Smooth muscle cell (in vitro differentiated cells): Measurements from ENCODE around the gene INCENP. TPM values are rescaled to one million over a fixed set of nuclear protein-coding genes. Genes with fewer than 3 reads are reported as not detected.

Source experiments
- DNase-seq: peaks from one replicate; lab custom pipeline; 2025; ENCODE audit not compliant: unreplicated experiment; lab: John Stamatoyannopoulos, UW
- H2AFZ ChIP-seq: fragments of 200-600 bp; sonication (generic); 2 replicates; pipeline ENCODE4 v1.6.0; 2016; ENCODE audit warnings: antibody characterized with exemption, low read depth, mild to moderate bottlenecking
- H3F3A ChIP-seq: fragments of 200-600 bp; sonication (generic); 2 replicates; pipeline ENCODE4 v1.6.0; 2017; ENCODE audit warnings: antibody characterized with exemption, low read depth
- H3K27ac ChIP-seq: fragments of 200-600 bp; sonication (generic); 2 replicates; pipeline ENCODE4 v1.5.1; 2016; ENCODE audit warnings: low read depth, mild to moderate bottlenecking
- H3K27me3 ChIP-seq: fragments of 200-600 bp; sonication (generic); 2 replicates; pipeline ENCODE4 v1.6.1; 2016; ENCODE audit warnings: low read depth, mild to moderate bottlenecking
- H3K36me3 ChIP-seq: fragments of 200-600 bp; sonication (generic); 2 replicates; pipeline ENCODE4 v1.5.1; 2016; ENCODE audit warnings: low read depth
- H3K4me1 ChIP-seq: fragments of 200-600 bp; sonication (generic); 2 replicates; pipeline ENCODE4 v1.5.1; 2016; ENCODE audit warnings: low read depth
- H3K4me2 ChIP-seq: fragments of 200-600 bp; sonication (generic); 2 replicates; pipeline ENCODE4 v1.6.0; 2016; ENCODE audit warnings: mild to moderate bottlenecking
- H3K4me3 ChIP-seq: fragments of 200-600 bp; sonication (generic); 2 replicates; pipeline ENCODE4 v1.5.1; 2016; ENCODE audit warnings: mild to moderate bottlenecking
- H3K79me2 ChIP-seq: fragments of 200-600 bp; sonication (generic); 2 replicates; pipeline ENCODE4 v1.6.0; 2016; ENCODE audit warnings: low read depth, mild to moderate bottlenecking
- H3K9ac ChIP-seq: fragments of 200-600 bp; sonication (generic); 2 replicates; pipeline ENCODE4 v1.6.0; 2016; ENCODE audit warnings: low read depth
- H3K9me3 ChIP-seq: fragments of 200-600 bp; sonication (generic); replicated peaks from 2 replicates; pipeline ENCODE4 v1.5.1; 2016; ENCODE audit warnings: low read depth
- H4K20me1 ChIP-seq: fragments of 200-600 bp; sonication (generic); 2 replicates; pipeline ENCODE4 v1.6.0; 2016; ENCODE audit warnings: low read depth
- CTCF ChIP-seq: fragments of 200-600 bp; sonication (generic); IDR thresholded peaks from 2 replicates; pipeline ENCODE4 v1.5.1; 2017; ENCODE audit warnings: borderline replicate concordance, mild to moderate bottlenecking, antibody characterized with exemption; ENCODE audit not compliant: insufficient read depth, poor library complexity, severe bottlenecking
- WGBS: methylation state at CpG from one replicate; pipeline ENCODE4 v1.1.7; 2016; ENCODE audit warnings: low lambda C conversion rate; 5-methylcytosine and 5-hydroxymethylcytosine counted together
- polyA plus RNA-seq: library from polyadenylated mRNA; unstranded; fragments of >200 nt; fragmentation: Nextera tagmentation; extraction: Ambion mirVana; gene quantifications from 2 replicates; pipeline ENCODE4 v1.2.1, GENCODE V29; 2016
- total RNA-seq: library from RNA; depleted of rRNA; stranded (reverse); fragments of >200 nt; gene quantifications from 2 replicates; pipeline ENCODE4 v1.2.3, GENCODE V29; 2014

The INCENP gene
- total and polyA plus RNA-seq, 2 experiments from 2014 or later, result 2.3 to 25.7 TPM

- Histone ChIP-seq H3K4me1 (peaks cover 9% of the 10 kb centered on the region), H3F3A (no peaks in the 10 kb centered on the region), H3K79me2 (peaks cover 58% of the 10 kb centered on the region), H3K27ac (no peak overlapping the region), H4K20me1 (peaks cover 1% of the 10 kb centered on the region), H2AFZ (no peak overlapping the region), H3K36me3 (no peaks in the 10 kb centered on the region), H3K27me3 (no peaks in the 10 kb centered on the region), H3K9me3 (no peaks in the 10 kb centered on the region), H3K4me3 (no peak overlapping the region), H3K4me2 (no peak overlapping the region), H3K9ac (no peak overlapping the region)
- DNase-seq, result no peak
- TF ChIP-seq CTCF, result no peak
- WGBS, result 100% methylated on average over 1 of the region's 1 CpG
These were observed 3.6 kb downstream of the INCENP start for GRCh38 chr11:62127426-62127825.

- H3K9me3 ChIP-seq, result no peaks in the 10 kb centered on the region
- WGBS, result 89% methylated on average over 16 of the region's 16 CpGs
- no peak overlapping the region for H3K4me2 ChIP-seq
- H3K27ac ChIP-seq, result no peak overlapping the region
- H3K36me3 ChIP-seq, result no peaks in the 10 kb centered on the region
- peaks cover 9% of the 10 kb centered on the region for H4K20me1 ChIP-seq
- no peaks in the 10 kb centered on the region for H3F3A ChIP-seq
- peaks cover 9% of the 10 kb centered on the region for H3K4me1 ChIP-seq
- no peak for DNase-seq
- no peaks in the 10 kb centered on the region for H3K27me3 ChIP-seq
- H3K79me2 ChIP-seq, result peaks cover 58% of the 10 kb centered on the region
- H3K4me3 ChIP-seq, result no peak overlapping the region
- no peak overlapping the region for H2AFZ ChIP-seq
- H3K9ac ChIP-seq, result no peak overlapping the region
- TF ChIP-seq CTCF, result no peak
These were observed 4.3 kb downstream of the INCENP start for GRCh38 chr11:62127941-62128770.

- H3K36me3 ChIP-seq, result no peaks in the 10 kb centered on the region
- no peak for TF ChIP-seq CTCF
- H3K4me2 ChIP-seq, result no peak overlapping the region
- H3K27ac ChIP-seq, result no peak overlapping the region
- no peak overlapping the region for H3K9ac ChIP-seq
- no peaks in the 10 kb centered on the region for H3K27me3 ChIP-seq
- peaks cover 61% of the 10 kb centered on the region for H3K79me2 ChIP-seq
- peaks cover 11% of the 10 kb centered on the region for H4K20me1 ChIP-seq
- 97% methylated on average over 7 of the region's 7 CpGs for WGBS
- peaks cover 9% of the 10 kb centered on the region for H3K4me1 ChIP-seq
- H3K9me3 ChIP-seq, result no peaks in the 10 kb centered on the region
- H3K4me3 ChIP-seq, result no peak overlapping the region
- H2AFZ ChIP-seq, result no peak overlapping the region
- H3F3A ChIP-seq, result no peaks in the 10 kb centered on the region
- DNase-seq, result no peak
These were observed 5.0 kb downstream of the INCENP start for GRCh38 chr11:62128835-62129234.
